HG03469 (cell line): ENCODE results near the gene TMEM135.

ENCODE experiments used
- ATAC-seq: cut with Tn5 transposase; IDR thresholded peaks from one replicate; pipeline ENCODE4 v1.9.1; 2021; ENCODE audit warnings: mild to moderate bottlenecking, moderate library complexity, moderate number of reproducible peaks; ENCODE audit not compliant: unreplicated experiment

The TMEM135 gene

DNA sequence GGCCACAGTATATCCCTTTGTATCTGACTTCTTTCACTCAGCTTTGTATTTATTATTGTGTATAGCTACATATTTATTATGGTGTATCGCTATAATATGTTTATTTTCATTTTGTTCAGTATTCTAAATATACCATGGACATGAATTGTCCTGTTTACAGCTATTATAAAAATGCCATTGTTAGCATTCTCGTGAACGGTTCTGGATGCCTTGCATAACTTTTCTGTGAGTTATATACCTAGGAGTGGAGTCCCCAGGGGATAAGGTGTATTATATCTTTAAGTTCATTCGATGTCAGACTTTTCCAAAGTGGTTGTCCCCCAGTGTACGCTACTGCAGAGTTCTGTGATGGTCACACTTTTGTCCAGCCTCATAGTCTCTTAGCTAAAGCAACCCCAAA lies 301.7 kb downstream of the TMEM135 start:
- no peak for ATAC-seq

DNA sequence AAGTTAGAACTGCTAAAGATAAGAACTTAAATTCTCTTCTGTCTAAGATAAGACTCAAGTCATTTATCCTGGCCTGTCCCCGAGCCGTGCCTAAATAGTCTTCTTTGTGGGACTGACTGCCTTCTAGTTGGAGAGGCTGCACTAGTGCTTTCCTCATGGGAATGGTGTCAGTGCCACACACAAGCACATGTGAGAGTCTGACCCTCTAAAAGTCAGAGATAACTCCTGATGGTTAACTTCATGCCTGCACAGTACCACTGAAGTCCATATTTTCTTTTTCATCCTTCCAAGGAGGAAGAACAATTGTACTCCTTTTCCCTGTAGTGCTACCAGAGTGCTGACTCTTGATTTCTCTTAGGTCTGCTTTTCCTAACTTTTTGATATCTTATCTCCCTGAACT lies 309.7 kb downstream of the TMEM135 start:
- no peak for ATAC-seq

DNA sequence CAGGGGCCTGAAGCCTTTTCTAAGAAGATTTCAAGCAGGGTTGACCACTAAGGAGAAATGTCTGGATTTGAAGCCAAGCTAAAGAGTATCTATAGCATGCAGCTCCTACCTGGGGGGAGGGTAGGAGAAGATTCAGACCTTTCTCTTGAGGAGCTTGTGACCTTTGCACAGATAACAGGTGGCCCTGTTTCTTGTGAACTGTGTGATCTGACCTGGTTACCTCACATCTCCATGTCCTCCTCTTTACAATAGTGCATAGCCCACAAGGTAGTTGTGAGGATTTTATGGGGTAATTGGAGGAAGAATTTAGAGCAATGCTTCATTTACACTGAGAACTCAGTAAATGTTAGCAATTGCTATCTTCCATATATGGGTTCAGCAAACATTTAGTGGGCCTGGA lies 310.1 kb downstream of the TMEM135 start:
- ATAC-seq, result no peak

DNA sequence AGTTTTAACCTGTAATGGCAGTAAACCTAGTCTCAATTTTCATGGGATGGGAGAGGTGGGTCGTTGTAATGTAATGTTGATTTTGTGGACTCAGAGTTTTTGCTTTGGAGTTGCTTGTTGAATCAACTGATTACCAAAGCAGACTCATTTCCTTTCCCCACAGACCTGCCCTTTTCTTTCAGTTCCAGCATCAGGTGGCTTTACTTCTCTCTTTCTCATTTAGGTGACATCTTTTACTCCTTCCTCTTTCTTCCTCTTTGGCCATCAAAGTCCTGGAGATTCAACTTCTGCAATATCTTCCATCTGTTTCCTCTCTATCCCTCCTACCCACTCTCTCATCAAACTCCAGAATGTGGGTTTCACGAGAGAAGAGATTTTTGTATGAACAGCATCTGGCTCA lies 313.9 kb downstream of the TMEM135 start:
- no peak for ATAC-seq

DNA sequence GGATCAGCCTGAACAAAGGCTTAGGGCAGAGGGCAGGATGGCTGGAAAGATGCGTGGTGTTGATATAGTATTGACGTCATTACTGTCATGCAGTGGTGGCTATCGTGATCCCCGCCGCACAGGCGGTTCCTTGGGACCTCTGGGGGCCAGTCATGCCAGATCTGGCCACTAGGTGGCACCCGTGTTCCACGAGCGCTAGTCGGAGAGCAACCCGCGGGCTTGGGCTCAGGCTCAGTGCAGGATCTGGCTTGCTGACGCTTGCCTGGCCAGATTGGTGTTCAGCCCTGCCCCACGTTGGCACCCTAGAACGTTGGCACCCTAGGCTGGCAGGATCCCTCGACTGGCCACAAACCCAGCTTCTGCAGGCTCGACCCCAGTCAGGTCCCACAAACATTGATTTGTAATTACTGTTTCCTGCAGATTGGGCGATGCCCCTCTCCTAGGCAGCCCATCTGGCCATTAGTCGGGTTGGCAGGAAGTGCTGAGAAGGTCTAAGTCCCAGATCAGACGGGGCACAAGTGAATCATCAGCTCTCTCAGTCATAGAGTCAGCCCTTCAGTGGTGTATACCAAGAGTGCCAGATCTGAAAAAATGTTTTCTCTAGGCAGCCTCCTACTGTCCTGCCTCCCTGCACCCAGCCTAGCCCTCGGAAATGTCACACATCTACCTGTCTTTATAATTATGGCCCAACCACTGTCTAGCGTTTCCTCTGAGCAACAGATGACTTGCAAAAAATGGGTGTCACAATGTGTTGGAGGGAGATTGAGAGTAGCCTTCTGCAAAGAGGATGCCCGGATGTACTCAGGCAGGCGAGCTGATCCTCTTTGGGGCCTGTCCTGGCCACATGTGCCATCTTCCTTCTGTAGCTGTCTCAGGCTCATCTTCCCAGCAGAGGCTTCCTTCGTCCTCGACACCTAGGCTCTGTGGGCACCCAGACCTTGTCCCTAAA lies 315.3 kb downstream of the TMEM135 start:
- ATAC-seq, result peak; percentile 87

DNA sequence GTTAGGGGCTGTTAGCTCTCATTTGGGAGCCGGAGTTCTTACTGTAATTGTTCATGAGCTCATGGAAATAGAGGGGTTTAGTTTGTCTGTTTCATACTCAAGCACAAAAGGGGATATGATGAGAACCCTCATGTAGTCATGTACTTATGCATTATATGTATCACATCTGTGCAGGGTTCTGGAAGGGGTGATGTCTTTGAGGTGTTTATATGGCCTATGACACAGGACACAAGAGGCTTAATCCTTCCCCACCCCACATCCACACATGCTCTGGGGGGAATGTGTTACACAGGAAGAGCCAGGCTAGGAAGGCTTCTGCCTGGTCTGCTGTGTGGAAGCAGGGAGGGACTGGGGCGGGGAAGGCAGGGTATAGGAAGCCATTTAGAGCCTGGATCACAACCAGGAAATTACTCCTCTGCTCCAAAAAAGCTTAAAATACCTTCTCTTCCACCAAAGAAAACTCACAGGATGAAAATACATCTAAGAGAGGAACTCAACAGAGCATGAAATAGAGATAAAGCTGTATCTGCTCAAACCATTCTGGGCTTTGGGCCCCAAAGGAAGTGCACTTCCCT lies 316.1 kb downstream of the TMEM135 start:
- no peak for ATAC-seq

DNA sequence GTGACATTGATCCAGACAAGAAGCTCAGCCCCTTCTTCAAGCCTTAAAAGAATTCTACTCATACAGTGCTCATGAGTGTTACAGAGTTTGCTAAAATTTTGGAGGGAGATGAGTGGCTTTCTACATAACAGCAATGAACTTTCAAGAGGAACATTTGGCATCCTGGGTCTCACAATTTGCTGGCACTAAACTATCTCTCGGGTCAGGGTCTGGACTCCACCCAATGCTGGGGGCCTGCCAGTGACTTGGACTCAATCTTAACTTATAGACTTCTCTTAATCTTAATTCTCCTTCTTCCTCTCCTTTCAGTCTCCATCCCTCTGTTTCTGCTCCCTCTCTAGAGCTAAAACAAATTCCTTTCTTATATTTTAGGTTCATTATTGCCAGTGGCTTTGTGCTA lies 317.9 kb downstream of the TMEM135 start:
- no peak for ATAC-seq

DNA sequence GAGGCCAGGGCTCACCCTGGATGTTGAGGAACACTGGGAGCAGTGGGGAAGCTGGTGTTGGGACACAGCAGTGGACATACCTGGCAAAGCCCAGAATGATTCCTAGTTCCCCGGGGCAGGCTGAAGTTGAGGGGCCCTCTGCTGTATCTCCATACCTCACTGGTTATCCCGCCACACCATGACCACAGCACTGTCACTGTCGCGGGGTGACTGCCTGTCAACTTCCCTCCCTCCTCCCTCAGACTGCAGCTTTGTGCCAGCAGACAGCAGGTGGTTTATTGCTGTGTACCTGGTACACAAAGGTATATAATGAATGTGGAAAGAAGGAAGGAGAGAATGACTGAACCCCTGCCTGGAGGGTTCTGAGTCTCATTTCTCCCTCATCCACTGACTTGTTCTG lies 318.7 kb downstream of the TMEM135 start:
- no peak for ATAC-seq

DNA sequence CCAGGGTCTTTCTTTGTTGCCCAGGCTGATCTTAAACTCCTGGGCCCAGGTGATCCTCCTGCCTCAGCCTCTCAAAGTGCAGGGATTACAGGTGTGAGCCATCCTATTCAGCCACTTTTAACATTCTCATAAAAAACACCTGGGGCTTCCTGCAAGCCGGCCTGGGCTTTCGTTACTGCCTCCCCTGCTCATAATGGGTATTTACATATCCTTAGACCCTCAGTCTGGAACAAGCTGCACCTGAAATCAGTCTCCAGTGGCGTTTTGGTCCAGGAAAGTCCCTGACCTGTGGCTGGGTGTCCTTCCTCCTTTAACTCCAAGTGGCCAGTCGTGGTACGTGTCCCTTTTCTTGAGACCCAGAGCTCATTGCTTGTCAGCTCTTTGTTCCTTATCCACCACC lies 320.7 kb downstream of the TMEM135 start:
- no peak for ATAC-seq

DNA sequence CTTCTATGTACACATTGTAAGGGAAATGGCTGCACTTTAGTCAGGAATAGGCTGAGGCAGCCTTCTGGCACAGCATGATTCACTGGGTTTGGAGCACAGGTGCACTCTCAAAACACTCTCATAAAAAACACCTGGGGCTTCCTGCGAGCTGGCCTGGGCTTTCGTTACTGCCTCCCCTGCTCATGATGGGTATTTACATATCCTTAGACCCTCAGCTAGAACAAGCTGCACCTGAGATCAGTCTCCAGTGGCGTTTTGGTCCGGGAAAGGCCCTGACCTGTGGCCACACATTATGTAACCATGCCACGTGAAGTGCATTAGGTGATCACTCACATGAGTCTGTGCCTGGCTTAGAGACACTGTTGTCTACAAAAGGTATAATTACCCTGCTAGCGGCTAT lies 321.7 kb downstream of the TMEM135 start:
- ATAC-seq, result no peak

DNA sequence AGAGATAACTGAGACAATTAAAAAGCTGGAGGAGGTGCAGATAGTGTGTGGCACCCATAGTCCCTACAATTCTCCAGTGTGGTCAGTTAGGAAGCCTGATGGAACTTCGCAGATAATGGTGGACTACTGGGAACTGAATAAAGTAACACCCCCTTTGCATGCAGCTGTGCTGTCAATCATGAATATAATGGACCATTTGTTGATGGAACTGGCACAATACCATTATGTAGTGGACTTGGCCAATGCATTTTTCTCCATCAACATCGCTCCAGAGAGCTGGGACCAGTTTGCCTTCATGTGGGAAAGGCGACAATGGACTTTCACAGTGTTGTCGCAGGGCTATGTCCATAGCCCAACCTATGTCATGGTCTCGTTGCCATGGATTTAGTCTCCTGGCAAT lies 324.2 kb downstream of the TMEM135 start:
- no peak for ATAC-seq

DNA sequence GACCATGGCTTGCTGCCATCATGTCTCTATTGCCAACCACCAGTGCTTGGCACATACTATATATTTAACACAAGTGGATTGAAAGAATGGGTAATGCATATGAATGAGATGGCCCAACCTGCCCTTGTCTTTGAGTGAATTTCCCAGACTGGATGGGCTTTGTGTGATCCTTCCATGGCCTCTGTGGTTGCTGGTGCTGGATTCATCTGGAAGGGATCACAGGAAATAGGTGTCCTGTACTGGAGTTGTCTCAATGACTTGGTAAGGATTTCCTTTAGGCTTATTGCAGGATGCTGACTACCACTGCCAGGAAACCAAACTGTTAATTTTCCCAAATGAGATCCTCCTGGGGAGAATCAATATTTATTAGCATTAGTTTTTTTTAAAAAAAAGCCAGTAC lies 328.6 kb downstream of the TMEM135 start:
- ATAC-seq, result no peak

DNA sequence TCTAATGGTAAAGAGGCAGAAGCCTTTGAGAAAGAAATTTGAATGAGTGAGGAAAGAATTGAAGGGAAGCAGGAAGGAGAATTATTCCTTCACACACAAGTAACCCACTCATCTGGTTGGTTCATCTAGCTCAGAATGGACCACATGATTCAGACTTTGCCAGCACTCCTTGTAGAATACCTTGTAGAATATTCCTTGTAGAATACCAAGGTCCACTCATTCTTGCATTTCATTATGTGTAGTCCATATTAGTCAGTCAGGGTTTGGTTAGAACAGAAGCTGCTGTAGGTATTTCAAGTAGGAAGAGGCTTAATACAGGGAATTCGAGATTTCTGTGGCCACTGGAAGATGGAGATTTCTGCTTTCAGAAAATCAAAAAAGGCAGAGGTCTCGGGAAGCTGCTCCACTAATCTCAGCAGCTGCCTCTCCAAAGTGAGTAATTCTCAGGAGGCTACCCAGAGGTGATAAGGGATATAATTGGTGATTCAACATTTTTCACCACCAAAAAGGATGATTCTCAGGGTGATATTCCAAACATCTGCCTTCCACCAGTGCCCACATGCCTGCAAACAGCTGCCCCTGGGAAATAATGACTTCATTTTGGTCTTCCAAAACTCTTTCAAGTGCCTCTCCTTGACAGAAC lies 329.1 kb downstream of the TMEM135 start:
- ATAC-seq, result no peak

DNA sequence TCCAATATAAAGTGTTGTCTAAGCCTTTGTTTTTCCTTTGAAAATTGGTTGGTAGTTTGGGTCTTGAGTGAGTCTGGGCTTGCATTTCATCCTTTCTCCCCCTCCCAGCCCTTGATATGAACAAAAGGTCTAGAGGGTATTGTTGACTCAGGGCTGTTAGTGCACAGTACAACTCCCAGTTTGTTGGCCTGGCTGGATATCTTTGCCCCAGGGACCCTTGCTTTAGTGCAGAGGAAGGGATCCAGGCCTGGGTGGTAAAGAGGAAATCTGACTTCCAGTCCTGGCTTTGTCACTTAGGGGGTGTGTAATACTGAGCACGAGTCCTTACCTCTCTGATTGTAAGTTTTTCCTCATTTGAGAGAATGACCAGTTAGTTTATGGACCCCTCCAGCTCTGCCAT lies 330.4 kb downstream of the TMEM135 start:
- no peak for ATAC-seq

DNA sequence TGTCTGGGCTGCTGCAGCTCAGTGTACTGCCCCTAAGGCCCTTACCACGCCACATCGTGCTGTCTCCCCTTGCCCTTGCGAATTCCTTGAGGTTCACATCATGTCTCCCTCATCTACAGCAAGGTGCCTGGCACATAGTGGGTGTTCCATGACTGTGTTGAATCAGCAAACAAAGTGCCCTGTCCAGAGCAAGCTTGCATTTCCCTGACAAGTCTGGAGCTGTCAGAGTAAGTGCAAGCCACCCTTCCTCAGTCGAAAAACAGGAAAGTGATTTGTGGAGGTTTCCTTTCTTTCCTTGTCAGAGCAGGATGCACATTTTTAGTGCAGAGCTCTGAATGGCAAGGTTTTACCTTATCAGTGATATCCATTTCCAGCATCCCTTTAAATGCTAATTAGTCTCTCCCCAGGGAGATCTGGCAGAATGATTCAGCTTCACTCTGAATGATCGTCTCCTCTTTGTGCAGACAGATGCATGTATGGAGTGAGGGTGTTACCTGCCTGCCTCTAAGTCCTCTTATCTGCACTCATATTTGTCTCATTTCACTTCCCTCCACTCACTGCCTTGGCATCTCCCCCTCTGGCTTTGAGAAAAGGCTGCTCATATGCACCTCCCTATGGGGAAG lies 331.2 kb downstream of the TMEM135 start:
- ATAC-seq, result no peak

DNA sequence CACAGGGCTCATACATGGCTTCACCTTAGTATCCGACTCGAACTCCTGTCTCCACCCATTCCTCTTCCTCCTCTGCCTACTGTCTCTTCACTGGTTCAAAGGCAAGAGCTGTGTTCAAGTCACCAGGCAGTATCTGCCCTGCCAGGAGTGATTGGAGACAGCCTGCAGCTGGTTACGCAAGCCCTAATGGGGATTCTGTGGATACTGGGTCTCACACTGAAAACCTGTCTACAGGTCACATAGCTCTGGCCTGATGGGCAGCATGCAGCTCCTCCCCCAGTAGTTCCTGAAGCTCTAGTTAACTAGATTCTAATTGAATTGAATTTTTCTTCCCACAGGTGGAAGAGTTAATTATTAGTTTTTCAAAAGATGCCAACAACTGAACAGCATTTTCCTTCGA lies 332.2 kb downstream of the TMEM135 start:
- ATAC-seq, result no peak

DNA sequence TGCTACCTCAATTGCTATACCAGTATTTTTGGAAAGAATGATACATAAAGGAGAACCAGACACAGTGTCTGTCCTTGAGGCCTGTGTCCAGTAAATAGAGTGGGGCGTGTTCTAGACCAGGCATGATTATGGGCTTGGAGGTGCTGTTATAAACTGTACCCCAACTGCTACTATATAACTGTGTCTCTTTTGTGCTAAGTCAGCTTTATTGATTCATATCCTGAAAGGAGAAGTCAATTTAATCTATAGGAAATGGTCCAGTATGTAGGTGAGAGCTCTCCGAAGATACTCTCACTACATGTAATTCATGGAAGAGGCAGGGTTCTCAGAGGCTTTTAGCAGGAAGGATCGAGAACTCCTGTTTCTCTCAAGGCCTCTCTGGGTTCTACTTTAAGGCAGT lies 334.3 kb downstream of the TMEM135 start:
- no peak for ATAC-seq
